ENCODE results near the gene SCAPER.

- TF ChIP-seq, protein P1, sequence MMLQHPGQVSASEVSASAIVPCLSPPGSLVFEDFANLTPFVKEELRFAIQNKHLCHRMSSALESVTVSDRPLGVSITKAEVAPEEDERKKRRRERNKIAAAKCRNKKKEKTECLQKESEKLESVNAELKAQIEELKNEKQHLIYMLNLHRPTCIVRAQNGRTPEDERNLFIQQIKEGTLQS (IDR thresholded peaks at IDR 0.05): no peak
- peak; percentile 19 for TF ChIP-seq MAX (IDR thresholded peaks at IDR 0.05)
- TF ChIP-seq ZBTB33 (IDR thresholded peaks at IDR 0.05): no peak
- TF ChIP-seq, protein P2, sequence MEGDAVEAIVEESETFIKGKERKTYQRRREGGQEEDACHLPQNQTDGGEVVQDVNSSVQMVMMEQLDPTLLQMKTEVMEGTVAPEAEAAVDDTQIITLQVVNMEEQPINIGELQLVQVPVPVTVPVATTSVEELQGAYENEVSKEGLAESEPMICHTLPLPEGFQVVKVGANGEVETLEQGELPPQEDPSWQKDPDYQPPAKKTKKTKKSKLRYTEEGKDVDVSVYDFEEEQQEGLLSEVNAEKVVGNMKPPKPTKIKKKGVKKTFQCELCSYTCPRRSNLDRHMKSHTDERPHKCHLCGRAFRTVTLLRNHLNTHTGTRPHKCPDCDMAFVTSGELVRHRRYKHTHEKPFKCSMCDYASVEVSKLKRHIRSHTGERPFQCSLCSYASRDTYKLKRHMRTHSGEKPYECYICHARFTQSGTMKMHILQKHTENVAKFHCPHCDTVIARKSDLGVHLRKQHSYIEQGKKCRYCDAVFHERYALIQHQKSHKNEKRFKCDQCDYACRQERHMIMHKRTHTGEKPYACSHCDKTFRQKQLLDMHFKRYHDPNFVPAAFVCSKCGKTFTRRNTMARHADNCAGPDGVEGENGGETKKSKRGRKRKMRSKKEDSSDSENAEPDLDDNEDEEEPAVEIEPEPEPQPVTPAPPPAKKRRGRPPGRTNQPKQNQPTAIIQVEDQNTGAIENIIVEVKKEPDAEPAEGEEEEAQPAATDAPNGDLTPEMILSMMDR (IDR thresholded peaks at IDR 0.05; ENCODE audit: low read depth, low read length, missing input control): no peak
- TF ChIP-seq JUND (IDR thresholded peaks at IDR 0.05): no peak
- no peak for TF ChIP-seq TAF1 (conservative IDR thresholded peaks at IDR 0.05)
- TF ChIP-seq EGR1 (IDR thresholded peaks at IDR 0.05; ENCODE audit: low read depth in 2 of 2): no peak
Observed at GRCh38 chr15:76904461-76905012, 603 bp downstream of the SCAPER start.
